HepG2 (cell line): Measurements from ENCODE around the gene KLF16. TPM values are rescaled to one million over a fixed set of nuclear protein-coding genes. Genes with fewer than 3 reads are reported as not detected.
A peak's percentile ranks its signal among the peaks of the same experiment; 100 is the strongest.

Source experiments
- GATAD2A ChIP-seq: IDR thresholded peaks from 2 replicates; pipeline ENCODE4 v1.6.1; 2016
- GTF2F1 ChIP-seq: fragments of 150-350 bp; IDR thresholded peaks from 2 replicates; pipeline ENCODE4 v1.6.1; 2014; ENCODE audit warnings: low read length
- ISL2 ChIP-seq: sonication (generic); formaldehyde crosslinking; IDR thresholded peaks from 2 replicates; pipeline ENCODE4 v1.5.0; 2020; ENCODE audit warnings: missing genetic modification reagents
- KLF13 ChIP-seq: sonication (generic); formaldehyde crosslinking; IDR thresholded peaks from 2 replicates; pipeline ENCODE4 v1.4.0; 2020; ENCODE audit warnings: mild to moderate bottlenecking, missing genetic modification reagents
- MAZ ChIP-seq, 2 experiments: sonication (generic) in 1 of 2; formaldehyde crosslinking in 1 of 2; IDR thresholded peaks; 2 replicates each; pipeline versions ENCODE4 v1.5.0 to v1.6.1; 2012 to 2020; ENCODE audit warnings: low read depth in 2 of 2, mild to moderate bottlenecking in 2 of 2, borderline replicate concordance in 1 of 2, improper control_type of control experiment in 1 of 2, low read length in 1 of 2, missing genetic modification reagents in 1 of 2, moderate library complexity in 1 of 2
- PCBP1 ChIP-seq: fragments of 200-400 bp; formaldehyde crosslinking; IDR thresholded peaks from 2 replicates; pipeline ENCODE4 v1.6.1; 2017; ENCODE audit warnings: mild to moderate bottlenecking, low read depth, low read length, borderline replicate concordance
- RFX1 ChIP-seq: fragments of 450-650 bp; IDR thresholded peaks from 2 replicates; pipeline ENCODE4 v1.6.1; 2017
- RFX3 ChIP-seq: IDR thresholded peaks from 2 replicates; pipeline ENCODE4 v1.6.1; 2016; ENCODE audit warnings: missing biosample characterization, missing genetic modification reagents
- SKI ChIP-seq: fragments of 450-650 bp; IDR thresholded peaks from one replicate; pipeline ENCODE4 v1.6.1; 2018; ENCODE audit warnings: mild to moderate bottlenecking; ENCODE audit not compliant: partially characterized antibody
- SPEN ChIP-seq: sonication (generic); formaldehyde crosslinking; IDR thresholded peaks from 2 replicates; pipeline ENCODE4 v1.5.1; 2020; ENCODE audit warnings: low read depth, mild to moderate bottlenecking, missing genetic modification reagents
- SYNCRIP ChIP-seq: fragments of 200-400 bp; formaldehyde crosslinking; IDR thresholded peaks from 2 replicates; pipeline ENCODE4 v1.6.1; 2018; ENCODE audit warnings: mild to moderate bottlenecking, low read depth, low read length; ENCODE audit not compliant: insufficient read depth
- TAF15 ChIP-seq: fragments of 200-400 bp; formaldehyde crosslinking; IDR thresholded peaks from one replicate; pipeline ENCODE4 v1.6.1; 2018; ENCODE audit warnings: mild to moderate bottlenecking, low read depth, low read length; ENCODE audit not compliant: poor library complexity, severe bottlenecking
- XRCC5 ChIP-seq: fragments of 200-400 bp; formaldehyde crosslinking; optimal IDR thresholded peaks from 2 replicates; pipeline ENCODE3; 2017; ENCODE audit warnings: mild to moderate bottlenecking, low read length
- ZBTB3 ChIP-seq: sonication (generic); formaldehyde crosslinking; IDR thresholded peaks from 2 replicates; pipeline ENCODE4 v1.4.0; 2020; ENCODE audit warnings: low read depth, mild to moderate bottlenecking, moderate library complexity, missing genetic modification reagents, borderline replicate concordance
- ZC3H13 ChIP-seq: sonication (generic); formaldehyde crosslinking; IDR thresholded peaks from 2 replicates; pipeline ENCODE4 v1.8.1; 2023; ENCODE audit warnings: mild to moderate bottlenecking, missing genetic modification reagents, moderate library complexity
- ZNF263 ChIP-seq: sonication (generic); formaldehyde crosslinking; IDR thresholded peaks from 2 replicates; pipeline ENCODE4 v1.4.0; 2020; ENCODE audit warnings: missing genetic modification reagents
- ZNF282 ChIP-seq: fragments of 450-650 bp; IDR thresholded peaks from 2 replicates; pipeline ENCODE4 v1.6.1; 2018; ENCODE audit not compliant: partially characterized antibody
- ZNF460 ChIP-seq: sonication (generic); formaldehyde crosslinking; IDR thresholded peaks from 2 replicates; pipeline ENCODE4 v1.5.1; 2020; ENCODE audit warnings: missing genetic modification reagents, mild to moderate bottlenecking, borderline replicate concordance
- ZNF792 ChIP-seq: IDR thresholded peaks from 2 replicates; pipeline ENCODE4 v1.6.1; 2016
- polyA plus RNA-seq, 8 experiments: library from polyadenylated mRNA; depleted of rRNA in 3 of 8; stranded (reverse) in 7 of 8; unstranded in 1 of 8; fragments of >200 nt; fragmentation: Illumina TruSeq in 4 of 8; extraction: Trizol in 4 of 8; gene quantifications; 2 replicates each; pipeline versions ENCODE4 v1.2.1 to v1.2.3, GENCODE V29; 2011 to 2016; ENCODE audit warnings: low read depth in 4 of 8, missing spikeins in 1 of 8, mixed read lengths in 1 of 8; ENCODE audit not compliant: insufficient read depth in 1 of 8
- total RNA-seq, 5 experiments: library from RNA; depleted of rRNA; stranded (reverse); fragments of >200 nt; fragmentation: Illumina TruSeq; extraction: Trizol; gene quantifications; 2 replicates each; pipeline ENCODE4 v1.2.3, GENCODE V29; 2016; ENCODE audit warnings: low read depth in 1 of 5
- TF ChIP-seq, protein P1 (sequence below): sonication (generic); formaldehyde crosslinking; IDR thresholded peaks from 2 replicates; pipeline ENCODE4 v1.5.1; 2020; ENCODE audit warnings: missing genetic modification reagents, mild to moderate bottlenecking, borderline replicate concordance
- TF ChIP-seq, protein P2 (sequence below): sonication (generic); formaldehyde crosslinking; IDR thresholded peaks from 2 replicates; pipeline ENCODE4 v1.4.0; 2020; ENCODE audit warnings: missing genetic modification reagents
- TF ChIP-seq, protein P3 (sequence below): sonication (generic); formaldehyde crosslinking; IDR thresholded peaks from 2 replicates; pipeline ENCODE4 v1.9.0; 2021; ENCODE audit warnings: missing genetic modification reagents, mild to moderate bottlenecking, borderline replicate concordance
- TF ChIP-seq, protein P4 (sequence below): sonication (generic); formaldehyde crosslinking; IDR thresholded peaks from 2 replicates; pipeline ENCODE4 v1.4.0; 2020; ENCODE audit warnings: missing genetic modification reagents
- TF ChIP-seq, protein P5 (sequence below): sonication (generic); formaldehyde crosslinking; IDR thresholded peaks from 2 replicates; pipeline ENCODE4 v1.8.0; 2022; ENCODE audit warnings: missing genetic modification reagents, mild to moderate bottlenecking, moderate library complexity, borderline replicate concordance

The KLF16 gene
- total and polyA plus RNA-seq, 2 of the 13 experiments (the other 11 are each of a cell fraction or from before 2014, with no cell fraction given): 3.5 to 6.7 TPM

DNA sequence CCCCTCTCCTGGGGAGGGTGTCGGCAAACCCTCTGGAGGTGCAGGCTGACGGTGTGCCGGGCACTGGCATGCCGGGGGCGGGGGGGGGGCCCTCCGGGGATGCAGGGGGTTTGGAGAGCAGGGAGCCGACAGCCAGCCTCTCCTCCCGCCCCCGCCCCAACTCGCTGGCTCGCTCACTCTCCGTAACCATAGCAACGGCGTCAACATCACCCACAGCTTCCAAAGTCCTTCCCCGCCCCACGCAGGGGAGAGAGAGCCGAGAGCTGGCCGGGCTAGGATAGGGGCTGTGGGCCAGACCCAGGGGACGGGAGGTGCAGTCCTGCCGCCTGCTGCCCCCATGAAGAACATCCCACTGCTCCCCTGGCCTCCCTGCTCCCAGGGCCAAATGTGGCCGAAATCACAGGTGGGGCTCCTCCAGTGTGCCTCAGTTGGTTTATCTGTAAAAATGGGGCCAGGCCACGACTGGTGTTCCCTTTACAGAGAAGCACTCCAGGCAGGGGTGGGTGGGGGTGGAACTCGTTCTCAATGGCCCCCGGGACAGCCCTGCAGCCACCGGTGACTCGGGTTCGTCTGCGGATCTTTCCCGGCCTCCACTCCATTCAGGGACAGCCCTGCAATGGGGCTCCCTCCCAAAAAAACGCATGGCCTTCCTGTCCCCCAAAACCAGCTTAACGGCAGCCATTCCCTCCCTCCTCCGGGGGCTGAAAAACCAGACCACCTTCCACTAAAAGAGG is 3.2 kb downstream of the KLF16 start (continued):
- TF ChIP-seq, protein P1, sequence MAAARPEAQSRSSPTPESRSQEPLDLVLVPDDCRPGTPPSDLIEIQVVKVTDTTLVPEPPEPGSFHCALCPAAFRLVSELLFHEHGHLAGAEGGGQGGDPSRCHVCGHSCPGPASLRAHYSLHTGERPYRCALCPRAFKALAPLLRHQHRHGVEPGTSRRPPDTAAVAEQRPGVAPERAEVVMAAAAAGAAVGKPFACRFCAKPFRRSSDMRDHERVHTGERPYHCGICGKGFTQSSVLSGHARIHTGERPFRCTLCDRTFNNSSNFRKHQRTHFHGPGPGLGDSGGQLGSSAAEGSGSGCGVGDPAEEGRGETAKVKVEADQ (CRISPR knock-in tag): no peak
- 0 out of 2 replicates have a peak, but pooled peaks have one; percentile 77 for TF ChIP-seq PCBP1
- peak; percentile 87 for TF ChIP-seq RFX1
- TF ChIP-seq, protein P2, sequence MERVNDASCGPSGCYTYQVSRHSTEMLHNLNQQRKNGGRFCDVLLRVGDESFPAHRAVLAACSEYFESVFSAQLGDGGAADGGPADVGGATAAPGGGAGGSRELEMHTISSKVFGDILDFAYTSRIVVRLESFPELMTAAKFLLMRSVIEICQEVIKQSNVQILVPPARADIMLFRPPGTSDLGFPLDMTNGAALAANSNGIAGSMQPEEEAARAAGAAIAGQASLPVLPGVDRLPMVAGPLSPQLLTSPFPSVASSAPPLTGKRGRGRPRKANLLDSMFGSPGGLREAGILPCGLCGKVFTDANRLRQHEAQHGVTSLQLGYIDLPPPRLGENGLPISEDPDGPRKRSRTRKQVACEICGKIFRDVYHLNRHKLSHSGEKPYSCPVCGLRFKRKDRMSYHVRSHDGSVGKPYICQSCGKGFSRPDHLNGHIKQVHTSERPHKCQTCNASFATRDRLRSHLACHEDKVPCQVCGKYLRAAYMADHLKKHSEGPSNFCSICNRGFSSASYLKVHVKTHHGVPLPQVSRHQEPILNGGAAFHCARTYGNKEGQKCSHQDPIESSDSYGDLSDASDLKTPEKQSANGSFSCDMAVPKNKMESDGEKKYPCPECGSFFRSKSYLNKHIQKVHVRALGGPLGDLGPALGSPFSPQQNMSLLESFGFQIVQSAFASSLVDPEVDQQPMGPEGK (CRISPR knock-in tag): peak; percentile 88
- TF ChIP-seq TAF15: peak; percentile 49
- no peak for TF ChIP-seq ZBTB3 (CRISPR knock-in tag)
- no peak for TF ChIP-seq ZNF282
- no peak for TF ChIP-seq SPEN (CRISPR knock-in tag)
- no peak for TF ChIP-seq ZNF263 (CRISPR knock-in tag)
- peak; percentile 83 for TF ChIP-seq MAZ (IDR thresholded peaks at IDR 0.05; ENCODE audit: borderline replicate concordance, low read depth, low read length)
- TF ChIP-seq MAZ (CRISPR knock-in tag; IDR thresholded peaks at IDR 0.05; ENCODE audit: low read depth): peak; percentile 63; the same call in 1 of the 2 replicates
- TF ChIP-seq, protein P3, sequence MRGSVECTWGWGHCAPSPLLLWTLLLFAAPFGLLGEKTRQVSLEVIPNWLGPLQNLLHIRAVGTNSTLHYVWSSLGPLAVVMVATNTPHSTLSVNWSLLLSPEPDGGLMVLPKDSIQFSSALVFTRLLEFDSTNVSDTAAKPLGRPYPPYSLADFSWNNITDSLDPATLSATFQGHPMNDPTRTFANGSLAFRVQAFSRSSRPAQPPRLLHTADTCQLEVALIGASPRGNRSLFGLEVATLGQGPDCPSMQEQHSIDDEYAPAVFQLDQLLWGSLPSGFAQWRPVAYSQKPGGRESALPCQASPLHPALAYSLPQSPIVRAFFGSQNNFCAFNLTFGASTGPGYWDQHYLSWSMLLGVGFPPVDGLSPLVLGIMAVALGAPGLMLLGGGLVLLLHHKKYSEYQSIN (CRISPR knock-in tag): no peak
- TF ChIP-seq ZNF460 (CRISPR knock-in tag): no peak
- no peak; the same call in 1 of the 2 replicates for TF ChIP-seq GATAD2A (CRISPR knock-in tag)
- TF ChIP-seq ZNF792 (CRISPR knock-in tag): peak; percentile 67
- no peak for TF ChIP-seq ISL2
- TF ChIP-seq GTF2F1: no peak
- TF ChIP-seq ZC3H13: peak; percentile 42; the same call in 1 of the 2 replicates
- peak; percentile 84 for TF ChIP-seq RFX3 (CRISPR knock-in tag)
- TF ChIP-seq KLF13 (CRISPR knock-in tag): no peak
- peak; percentile 39 for TF ChIP-seq SKI
- peak; percentile 16 for TF ChIP-seq XRCC5
- no peak for TF ChIP-seq SYNCRIP
- TF ChIP-seq, protein P4, sequence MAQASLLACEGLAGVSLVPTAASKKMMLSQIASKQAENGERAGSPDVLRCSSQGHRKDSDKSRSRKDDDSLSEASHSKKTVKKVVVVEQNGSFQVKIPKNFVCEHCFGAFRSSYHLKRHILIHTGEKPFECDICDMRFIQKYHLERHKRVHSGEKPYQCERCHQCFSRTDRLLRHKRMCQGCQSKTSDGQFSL (CRISPR knock-in tag): no peak
- TF ChIP-seq, protein P5, sequence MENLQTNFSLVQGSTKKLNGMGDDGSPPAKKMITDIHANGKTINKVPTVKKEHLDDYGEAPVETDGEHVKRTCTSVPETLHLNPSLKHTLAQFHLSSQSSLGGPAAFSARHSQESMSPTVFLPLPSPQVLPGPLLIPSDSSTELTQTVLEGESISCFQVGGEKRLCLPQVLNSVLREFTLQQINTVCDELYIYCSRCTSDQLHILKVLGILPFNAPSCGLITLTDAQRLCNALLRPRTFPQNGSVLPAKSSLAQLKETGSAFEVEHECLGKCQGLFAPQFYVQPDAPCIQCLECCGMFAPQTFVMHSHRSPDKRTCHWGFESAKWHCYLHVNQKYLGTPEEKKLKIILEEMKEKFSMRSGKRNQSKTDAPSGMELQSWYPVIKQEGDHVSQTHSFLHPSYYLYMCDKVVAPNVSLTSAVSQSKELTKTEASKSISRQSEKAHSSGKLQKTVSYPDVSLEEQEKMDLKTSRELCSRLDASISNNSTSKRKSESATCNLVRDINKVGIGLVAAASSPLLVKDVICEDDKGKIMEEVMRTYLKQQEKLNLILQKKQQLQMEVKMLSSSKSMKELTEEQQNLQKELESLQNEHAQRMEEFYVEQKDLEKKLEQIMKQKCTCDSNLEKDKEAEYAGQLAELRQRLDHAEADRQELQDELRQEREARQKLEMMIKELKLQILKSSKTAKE (CRISPR knock-in tag): peak; percentile 45
